Mesothelial cell of epicardium (in vitro differentiated cells): ENCODE results near the gene GDPD5. TPM values are rescaled to one million over a fixed set of nuclear protein-coding genes. Genes with fewer than 3 reads are reported as not detected.

Source experiments
- DNase-seq, 2 experiments: peaks; one replicate each; pipeline ENCODE4 v3.0.0; 2021; ENCODE audit warnings: low spot score in 2 of 2; ENCODE audit not compliant: unreplicated experiment in 2 of 2
- H3K27ac Mint-ChIP-seq: 2 replicates; pipeline ENCODE4 v1.8.0; 2021; ENCODE audit warnings: mixed read lengths
- H3K27me3 Mint-ChIP-seq: 2 replicates; pipeline ENCODE4 v1.8.0; 2021; ENCODE audit warnings: low read depth, mixed read lengths
- H3K36me3 Mint-ChIP-seq: 2 replicates; pipeline ENCODE4 v1.8.0; 2021; ENCODE audit warnings: mixed read lengths
- H3K4me1 Mint-ChIP-seq: 2 replicates; pipeline ENCODE4 v1.8.0; 2021; ENCODE audit warnings: mixed read lengths
- H3K4me3 Mint-ChIP-seq: 2 replicates; pipeline ENCODE4 v1.8.0; 2021; ENCODE audit warnings: mild to moderate bottlenecking, moderate library complexity, mixed read lengths
- H3K9me3 Mint-ChIP-seq: 2 replicates; pipeline ENCODE4 v1.8.0; 2021; ENCODE audit warnings: mixed read lengths
- total RNA-seq: library from RNA; stranded (reverse); gene quantifications from 3 replicates; pipeline ENCODE4 v1.2.1, GENCODE V29; 2021
- TF ChIP-seq, protein P1 (sequence below): fragments of 200-600 bp; sonication (generic); IDR thresholded peaks from one replicate; pipeline ENCODE4 v1.5.0; 2021; ENCODE audit warnings: antibody characterized with exemption; ENCODE audit not compliant: unreplicated experiment

The GDPD5 gene
- total RNA-seq, 1 donor from 2014 or later, result 8.1 TPM

DNA sequence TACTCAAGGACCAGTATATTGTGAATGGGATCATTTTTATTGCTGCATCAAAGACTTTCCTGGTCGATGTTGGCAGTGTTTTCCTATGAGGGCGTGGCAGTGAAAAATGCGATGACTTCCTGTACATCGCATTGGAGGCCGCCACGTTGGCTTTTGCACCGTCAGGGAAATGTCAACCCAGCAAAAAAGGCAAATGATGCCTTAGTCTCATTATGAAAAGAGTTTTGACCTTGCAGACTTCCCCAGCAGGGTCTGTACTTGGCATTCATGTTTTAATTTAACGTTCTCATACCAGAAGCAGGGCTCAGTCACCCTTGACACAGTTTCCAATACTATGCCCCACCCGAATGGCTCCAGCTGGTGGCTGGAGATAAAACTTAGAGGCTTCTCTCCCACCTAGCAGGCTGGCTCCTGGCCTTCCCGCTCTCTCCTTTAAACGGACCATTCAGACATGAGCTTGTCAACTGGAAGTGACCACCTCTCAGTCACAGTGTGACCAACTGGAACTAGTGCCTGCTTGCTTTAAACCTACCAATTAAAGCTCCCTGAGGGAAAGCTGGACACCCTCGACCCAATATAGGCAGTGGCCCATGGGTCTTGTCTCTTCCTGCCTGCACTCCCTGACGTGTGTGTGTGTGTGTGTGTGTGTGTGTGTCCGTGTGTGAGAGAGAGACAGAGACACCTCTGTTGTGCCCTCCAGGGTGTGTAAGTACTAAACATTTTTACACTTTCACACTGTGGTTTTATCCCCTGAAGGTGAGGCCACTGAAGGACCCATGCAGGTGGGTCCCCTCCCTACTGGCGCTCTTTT is 8.7 kb upstream of the GDPD5 start:
- TF ChIP-seq, protein P1, sequence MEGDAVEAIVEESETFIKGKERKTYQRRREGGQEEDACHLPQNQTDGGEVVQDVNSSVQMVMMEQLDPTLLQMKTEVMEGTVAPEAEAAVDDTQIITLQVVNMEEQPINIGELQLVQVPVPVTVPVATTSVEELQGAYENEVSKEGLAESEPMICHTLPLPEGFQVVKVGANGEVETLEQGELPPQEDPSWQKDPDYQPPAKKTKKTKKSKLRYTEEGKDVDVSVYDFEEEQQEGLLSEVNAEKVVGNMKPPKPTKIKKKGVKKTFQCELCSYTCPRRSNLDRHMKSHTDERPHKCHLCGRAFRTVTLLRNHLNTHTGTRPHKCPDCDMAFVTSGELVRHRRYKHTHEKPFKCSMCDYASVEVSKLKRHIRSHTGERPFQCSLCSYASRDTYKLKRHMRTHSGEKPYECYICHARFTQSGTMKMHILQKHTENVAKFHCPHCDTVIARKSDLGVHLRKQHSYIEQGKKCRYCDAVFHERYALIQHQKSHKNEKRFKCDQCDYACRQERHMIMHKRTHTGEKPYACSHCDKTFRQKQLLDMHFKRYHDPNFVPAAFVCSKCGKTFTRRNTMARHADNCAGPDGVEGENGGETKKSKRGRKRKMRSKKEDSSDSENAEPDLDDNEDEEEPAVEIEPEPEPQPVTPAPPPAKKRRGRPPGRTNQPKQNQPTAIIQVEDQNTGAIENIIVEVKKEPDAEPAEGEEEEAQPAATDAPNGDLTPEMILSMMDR, result no peak
- Mint-ChIP-seq H3K27ac (no peak overlapping the region), H3K27me3 (no peaks in the 10 kb centered on the region), H3K9me3 (no peaks in the 10 kb centered on the region), H3K36me3 (no peaks in the 10 kb centered on the region), H3K4me1 (peaks cover 15% of the 10 kb centered on the region), H3K4me3 (no peak overlapping the region)
- no peak for DNase-seq

DNA sequence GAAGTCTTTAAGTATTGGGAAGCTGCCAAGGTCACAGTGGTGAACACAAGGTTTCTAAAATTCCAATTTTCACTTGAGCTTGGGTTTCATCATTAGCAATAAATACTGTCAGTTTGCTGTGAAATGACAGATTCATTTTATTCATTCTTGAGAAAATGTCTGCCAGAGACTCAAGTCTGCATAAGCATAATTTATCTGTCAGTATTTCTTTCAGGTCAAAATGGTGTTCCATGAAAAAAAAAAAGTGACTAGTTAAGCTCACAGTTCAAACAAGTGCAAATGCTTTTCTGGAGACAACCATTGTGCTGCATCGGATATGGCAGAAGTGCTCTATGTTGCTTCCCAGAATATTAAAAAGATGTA is 8.1 kb upstream of the GDPD5 start:
- no peak overlapping the region for H3K27ac Mint-ChIP-seq

DNA sequence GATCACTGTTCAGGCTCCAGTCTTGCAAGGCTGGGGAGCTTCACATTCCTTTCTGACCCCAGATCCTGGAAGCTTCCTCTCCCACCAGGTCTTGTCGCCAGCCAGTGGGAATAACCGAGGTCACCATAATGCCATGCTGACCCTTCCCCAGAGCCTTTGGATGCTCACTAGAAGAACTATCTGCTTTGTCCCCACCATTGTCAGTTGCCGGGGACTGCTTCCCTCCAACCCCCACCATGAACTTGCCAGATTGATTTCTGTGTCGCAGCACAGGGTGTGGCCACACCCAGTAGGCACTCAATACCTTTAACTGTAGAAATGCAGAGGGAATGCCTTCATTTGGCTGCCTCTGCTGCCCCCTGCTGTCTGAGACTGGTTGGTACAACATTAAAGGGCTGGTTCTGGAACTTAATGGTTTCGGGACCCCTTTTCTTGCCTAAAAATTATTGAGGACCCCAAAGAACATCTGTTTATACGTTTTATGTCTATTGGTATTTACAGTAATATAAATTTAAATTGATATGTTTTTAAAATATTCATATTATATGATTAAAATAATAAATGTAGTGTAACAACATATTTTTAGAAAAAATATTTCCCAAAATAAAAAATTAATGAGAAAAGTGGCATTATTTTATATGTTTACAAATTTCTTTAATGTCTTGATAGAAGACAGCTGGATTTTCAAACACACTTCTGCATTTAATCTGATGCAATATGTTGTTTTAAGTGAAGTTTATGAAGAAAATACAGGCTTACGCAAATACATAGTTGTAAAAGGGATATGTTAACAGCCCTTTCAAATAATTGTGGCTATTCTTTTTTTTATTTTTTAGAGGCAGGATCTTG is 6.7 kb upstream of the GDPD5 start:
- Mint-ChIP-seq H3K27me3 (peaks cover 2% of the 10 kb centered on the region), H3K9me3 (no peaks in the 10 kb centered on the region), H3K27ac (peak overlapping the region; percentile 44), H3K4me3 (no peak overlapping the region), H3K36me3 (no peaks in the 10 kb centered on the region), H3K4me1 (peaks cover 21% of the 10 kb centered on the region)
- TF ChIP-seq, protein P1, result peak; percentile 96
- DNase-seq, result peak; percentile 55 to 85

More for the DNA sequence above, 8.1 kb upstream of the GDPD5 start:
- Mint-ChIP-seq H3K9me3 (no peaks in the 10 kb centered on the region), H3K36me3 (no peaks in the 10 kb centered on the region), H3K27me3 (no peaks in the 10 kb centered on the region), H3K4me3 (no peak overlapping the region), H3K4me1 (peaks cover 12% of the 10 kb centered on the region)
- TF ChIP-seq, protein P1, result no peak
- DNase-seq, result no peak

DNA sequence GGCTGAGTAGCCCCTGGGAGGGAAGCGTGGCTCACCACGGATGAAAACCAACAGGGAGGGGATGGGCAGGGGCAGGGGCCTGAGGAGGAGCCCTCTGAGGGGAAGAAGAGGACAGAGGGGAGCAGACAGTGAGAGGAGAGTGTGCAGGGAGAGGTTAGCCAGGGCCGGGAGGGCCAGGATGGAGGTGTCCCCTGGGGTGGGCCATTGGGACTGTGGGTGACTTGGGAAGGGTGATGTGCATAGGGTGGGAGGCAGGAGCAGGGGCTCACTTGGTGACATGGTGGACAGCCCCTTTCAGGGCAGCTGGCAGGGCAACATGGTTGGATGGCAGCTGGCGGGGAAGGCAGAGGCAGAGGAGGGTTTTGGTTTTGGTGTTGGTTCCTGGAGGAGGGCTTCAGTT is 5.6 kb upstream of the GDPD5 start:
- Mint-ChIP-seq H3K36me3 (no peaks in the 10 kb centered on the region), H3K4me3 (no peak overlapping the region), H3K27ac (no peak overlapping the region), H3K27me3 (peaks cover 3% of the 10 kb centered on the region), H3K4me1 (peaks cover 22% of the 10 kb centered on the region), H3K9me3 (no peaks in the 10 kb centered on the region)
- DNase-seq, result no peak
- TF ChIP-seq, protein P1, result no peak

DNA sequence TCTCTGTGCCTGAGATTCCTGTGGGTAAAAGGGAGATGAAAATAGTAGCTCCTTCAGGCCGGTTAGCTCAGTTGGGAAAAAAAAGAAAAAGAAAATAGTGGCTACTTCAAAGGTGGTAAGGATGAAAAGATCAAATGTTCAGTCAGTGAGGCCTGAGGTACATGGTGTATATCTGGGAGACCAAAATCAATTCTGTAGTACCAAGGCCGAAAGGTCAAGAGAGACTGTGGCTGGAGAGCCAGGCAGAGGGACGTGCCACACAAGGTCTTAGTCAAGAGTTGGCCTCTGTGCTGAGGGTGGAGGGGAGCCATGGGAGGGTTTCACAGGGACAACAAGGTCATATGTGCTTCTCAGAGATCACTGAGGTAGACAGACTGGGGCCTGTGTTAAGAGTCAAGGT is 4.8 kb upstream of the GDPD5 start:
- Mint-ChIP-seq H3K27ac (no peak overlapping the region), H3K4me3 (no peak overlapping the region), H3K4me1 (peaks cover 23% of the 10 kb centered on the region), H3K36me3 (no peaks in the 10 kb centered on the region), H3K27me3 (peaks cover 7% of the 10 kb centered on the region), H3K9me3 (no peaks in the 10 kb centered on the region)
- no peak for DNase-seq
- TF ChIP-seq, protein P1, result no peak
